GM21737 (cell line): ENCODE data around the gene FARP1.

ENCODE experiments used
- ATAC-seq: cut with Tn5 transposase; IDR thresholded peaks from one replicate; pipeline ENCODE4 v1.9.1; 2021; ENCODE audit warnings: mild to moderate bottlenecking, moderate library complexity; ENCODE audit not compliant: unreplicated experiment

FARP1 gene

DNA sequence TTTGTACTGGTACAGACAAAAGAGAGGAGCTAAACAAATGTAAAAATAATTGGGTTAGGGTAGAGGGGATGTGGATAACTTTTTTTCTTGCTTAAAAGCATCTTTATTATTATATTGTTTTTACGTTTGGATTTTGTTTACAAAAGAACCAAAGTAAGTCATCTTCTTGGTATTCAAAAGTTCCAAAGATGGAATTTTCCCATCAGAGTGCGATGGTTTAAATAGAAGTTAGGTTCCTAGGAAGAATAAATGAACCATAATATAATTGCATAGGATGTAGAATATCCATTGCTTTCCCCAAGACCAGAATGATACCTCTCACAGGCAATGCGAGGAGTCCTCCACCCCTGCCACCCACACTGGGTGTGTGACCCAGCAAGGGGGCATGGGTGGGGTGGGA, 133.6 kb downstream of the FARP1 start:
- ATAC-seq, result no peak

DNA sequence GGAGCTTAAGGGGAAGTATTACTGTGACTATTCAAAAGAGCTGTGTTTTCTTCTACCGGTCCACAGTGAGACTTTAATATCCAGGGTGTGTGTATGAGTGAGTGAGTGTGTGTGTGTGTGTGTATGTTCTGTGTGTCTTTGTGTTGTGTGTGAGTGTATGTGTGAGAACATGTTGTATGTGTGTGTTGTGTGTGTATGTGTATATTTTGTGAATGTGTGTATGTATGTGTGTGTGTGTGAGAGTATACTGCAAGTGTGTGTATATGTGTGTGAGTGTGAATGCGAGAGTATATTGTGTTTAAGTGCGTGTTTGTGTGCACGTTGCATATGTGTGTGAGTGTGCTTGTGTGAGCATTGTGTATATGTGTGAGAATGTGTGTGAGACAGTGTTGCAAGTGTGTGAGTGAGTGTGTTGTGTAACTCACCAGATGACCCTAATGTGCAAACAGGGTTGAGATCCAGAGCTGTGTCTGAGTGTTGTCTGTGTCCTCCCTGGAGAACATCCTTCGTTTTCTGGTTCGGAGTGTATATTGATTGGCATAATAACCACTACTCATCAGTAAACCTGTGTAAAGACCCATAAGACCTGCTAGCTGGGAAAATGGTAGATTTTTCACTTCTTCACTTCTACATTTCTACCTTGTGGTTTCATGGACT, 135.3 kb downstream of the FARP1 start:
- no peak for ATAC-seq

DNA sequence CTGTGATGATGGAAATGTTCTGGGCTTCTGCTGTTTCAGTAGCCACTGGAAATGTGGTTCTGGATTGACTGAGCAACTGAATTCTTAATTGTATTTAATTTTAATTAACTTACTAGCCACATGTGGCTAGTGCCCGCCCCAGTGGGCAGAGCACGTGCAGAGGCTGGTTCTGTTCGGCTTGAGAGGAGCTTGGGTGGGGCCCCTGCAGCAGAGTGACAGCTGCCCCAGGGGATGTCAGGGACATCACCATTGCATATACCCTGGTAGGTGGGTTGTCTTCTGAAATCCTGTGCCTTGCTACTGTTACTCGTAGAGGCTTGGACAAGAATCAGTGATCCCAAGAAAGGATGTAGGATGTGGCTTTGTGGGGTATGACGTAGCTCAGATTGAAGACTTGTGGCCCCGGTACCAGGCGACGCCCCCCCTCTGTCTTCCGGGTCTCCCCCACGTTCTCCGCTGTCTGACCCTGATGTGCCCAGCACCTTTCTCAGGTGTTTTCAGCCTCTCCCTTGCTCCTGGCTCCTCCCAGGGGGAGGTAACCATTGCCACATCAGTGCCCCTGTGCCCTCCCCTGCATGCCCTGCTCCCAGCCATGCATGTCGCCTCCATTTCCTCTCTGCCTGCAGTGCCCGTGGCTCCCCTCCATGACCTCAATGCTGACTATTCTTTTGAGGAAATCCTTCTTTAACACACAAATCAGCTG, 136.7 kb downstream of the FARP1 start:
- ATAC-seq, result peak; percentile 76

DNA sequence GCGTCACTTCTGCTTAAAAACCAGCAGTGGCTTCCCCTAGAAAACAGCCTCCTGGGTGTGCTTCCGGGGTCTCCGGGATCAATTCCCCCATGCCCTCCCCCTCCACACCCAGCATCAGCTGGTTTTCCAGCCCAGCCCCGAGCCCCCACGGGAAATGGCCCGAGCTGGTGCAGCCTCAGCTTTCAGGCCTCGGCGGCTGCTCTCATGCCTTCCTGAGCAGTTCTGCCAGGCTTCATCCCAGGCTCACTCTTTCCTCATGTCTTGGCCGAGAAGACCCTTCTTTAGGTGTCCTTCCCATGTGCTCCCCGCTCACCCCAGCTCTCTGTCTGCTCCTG, 137.2 kb downstream of the FARP1 start:
- ATAC-seq, result no peak

DNA sequence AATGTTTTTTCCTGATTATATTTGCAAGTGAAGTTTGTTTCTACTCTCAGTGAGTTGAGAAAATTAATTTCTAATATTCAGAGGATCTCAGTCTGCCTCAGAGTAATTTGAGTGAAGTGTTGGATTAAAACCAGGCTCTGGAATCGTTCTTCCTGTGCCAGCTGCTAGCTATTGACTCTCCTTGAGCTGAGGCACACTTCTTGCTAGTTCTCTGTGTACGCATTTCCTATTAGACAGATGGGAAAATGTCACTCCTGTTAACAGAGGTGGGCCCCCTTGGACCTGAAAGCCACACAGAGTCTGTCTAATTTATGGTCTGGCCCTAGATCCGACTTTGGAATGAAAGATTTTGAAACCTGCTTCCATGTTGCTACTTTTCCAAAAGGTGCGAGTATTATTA, 141.8 kb downstream of the FARP1 start:
- no peak for ATAC-seq

DNA sequence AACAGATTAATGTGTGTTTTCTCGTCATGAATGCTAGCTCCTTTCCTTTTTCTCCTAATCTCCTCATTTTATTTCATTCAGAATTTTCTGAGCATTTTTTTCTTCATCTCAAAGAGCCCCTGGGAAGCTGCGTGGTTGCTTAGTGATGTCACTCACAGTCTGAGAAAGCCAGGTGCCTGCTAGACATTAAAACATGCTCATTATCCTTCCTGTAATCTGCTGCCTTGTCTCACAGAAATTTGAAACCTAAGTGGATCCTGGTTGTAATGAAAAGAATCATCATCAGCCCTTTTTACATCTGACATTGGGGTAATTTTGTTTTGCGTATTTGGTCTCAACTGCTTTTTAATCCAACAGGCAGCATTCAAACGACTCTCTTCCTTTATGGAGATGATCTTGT, 142.4 kb downstream of the FARP1 start:
- ATAC-seq, result no peak

DNA sequence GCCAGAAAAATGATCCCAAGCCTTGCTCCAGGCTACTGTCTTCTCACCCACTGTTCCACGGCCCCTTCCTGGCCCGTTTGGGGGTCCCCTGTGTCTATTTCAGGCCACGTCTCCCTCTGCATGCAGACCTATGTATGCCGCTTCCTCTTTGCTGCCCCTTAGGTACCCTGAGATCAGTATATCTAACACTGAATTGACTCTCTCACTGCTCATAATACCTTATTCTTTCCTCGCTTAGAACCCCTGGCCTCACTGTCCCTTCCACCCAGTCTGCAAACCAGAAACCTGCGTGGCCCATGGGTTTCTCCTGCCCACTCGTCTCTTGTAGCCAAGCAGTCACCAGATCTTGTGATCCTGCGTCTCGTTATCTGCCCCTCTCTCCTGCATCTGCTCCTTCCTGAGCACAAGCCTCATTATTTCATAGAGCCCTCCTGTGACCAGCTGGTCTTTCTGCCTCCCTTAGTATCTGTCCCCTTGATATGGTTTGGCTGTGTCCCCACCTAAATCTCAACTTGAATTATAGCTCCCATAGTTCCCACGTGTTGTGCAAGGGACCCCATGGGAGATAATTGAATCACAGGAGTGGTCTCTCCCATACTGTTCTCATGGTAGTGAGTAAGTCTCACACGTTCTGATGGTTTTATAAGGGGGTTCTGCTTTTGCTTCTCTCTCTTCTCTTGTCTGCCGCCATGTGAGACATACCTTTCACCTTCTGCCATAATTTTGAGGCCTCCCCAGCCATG, 143.1 kb downstream of the FARP1 start:
- no peak for ATAC-seq

DNA sequence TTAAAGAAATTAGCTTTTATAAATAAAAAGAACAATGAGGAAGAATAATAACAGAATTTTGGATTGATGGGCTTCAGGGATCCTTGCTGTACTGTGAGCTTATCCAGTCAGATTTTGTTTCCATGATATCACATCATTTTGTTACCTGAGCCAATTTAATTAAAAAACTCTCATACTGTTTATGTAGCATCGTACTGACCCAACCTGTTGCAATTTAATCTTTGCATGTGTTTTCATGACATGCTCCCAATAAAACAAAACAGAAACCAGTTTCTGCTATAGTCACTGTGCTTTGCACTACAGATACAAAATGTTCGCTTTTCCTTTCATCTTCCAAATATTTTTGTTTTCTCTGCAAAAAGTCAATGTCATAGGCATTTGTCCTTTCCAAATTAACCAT, 143.9 kb downstream of the FARP1 start:
- ATAC-seq, result no peak

DNA sequence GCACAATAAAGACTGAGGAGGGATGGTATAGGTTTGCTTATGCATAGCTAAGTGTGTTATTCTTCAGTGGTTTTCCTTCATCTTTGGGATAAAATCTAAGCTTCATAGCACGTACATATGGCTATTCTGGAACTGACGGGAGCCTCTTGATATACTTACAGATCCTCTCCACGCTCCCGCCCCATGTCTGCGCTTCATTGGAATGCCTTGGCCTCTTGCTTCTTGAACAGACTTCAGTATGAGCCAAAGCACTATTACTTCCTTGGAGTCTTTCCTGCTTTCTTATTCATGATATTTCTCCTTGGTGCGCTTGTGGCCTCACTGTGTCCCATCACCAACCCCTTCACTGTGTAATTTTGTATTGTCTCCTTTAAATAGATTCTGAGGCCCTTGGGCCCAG, 145.3 kb downstream of the FARP1 start:
- no peak for ATAC-seq

DNA sequence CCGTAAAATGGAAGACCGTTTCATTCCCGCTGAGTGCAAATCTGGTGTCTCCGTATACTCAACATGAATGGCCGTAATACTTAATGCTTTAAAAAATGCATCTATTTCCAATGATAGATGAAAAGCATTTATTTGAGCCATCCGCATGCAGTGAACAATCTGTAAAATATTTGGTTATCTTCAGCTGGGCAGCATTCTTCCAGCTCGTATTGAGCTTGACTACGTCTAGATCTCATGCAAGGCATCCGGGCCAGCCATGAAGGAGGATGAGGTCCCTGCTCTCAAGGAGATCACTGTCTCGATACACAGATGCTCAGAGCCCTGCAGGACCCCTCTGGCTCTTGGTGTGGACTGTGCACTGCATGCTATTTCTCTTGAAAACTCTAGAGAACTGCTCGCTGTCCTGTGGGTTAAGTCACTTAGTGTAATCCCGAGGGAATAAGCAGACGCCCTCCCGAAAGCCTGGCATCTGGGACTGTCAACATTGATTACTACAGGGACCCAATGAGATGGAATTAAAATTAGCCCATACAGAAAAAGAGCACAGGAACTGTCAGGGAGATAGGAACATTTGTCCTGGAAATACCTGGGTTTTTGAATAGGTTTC, 146.5 kb downstream of the FARP1 start:
- ATAC-seq, result no peak

DNA sequence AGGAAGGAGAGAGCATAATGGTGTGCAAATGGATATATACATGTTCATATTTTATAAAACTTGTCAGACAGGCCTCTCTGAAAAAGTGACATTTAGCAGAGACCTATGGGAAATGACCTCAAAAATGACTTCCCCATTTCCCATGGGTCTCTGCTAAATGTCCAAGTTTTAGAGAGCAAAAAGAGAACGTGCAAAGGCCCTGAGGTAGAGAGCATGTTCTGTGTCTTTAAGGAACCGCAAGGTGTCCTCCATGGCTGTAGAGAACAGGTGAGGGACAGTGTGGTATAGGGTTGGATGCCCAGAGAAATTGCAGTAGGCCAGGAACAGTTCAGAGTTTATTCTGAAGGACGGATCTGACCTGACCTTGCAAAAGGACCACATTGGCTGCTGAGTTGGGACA, 147.4 kb downstream of the FARP1 start:
- ATAC-seq, result no peak

DNA sequence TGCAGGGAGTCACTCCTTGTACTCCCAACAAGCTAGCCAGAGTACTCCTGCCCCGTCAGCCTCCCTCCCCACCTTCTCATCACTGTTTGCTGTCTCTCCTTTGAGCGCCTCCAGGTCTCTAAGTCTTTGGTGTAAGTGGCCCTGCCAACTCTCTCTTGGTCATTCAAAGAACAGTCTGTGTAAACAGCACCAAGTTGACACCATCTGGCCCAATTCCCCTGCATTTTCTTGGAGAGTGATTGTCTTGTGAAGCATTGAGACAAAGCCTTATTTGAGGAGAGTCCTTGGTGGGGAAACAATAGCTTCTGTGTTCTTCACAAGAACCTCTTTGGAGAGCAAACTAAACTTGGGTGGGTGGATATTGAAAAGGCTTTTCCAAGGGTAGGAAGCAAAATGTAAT, 148.8 kb downstream of the FARP1 start:
- no peak for ATAC-seq

DNA sequence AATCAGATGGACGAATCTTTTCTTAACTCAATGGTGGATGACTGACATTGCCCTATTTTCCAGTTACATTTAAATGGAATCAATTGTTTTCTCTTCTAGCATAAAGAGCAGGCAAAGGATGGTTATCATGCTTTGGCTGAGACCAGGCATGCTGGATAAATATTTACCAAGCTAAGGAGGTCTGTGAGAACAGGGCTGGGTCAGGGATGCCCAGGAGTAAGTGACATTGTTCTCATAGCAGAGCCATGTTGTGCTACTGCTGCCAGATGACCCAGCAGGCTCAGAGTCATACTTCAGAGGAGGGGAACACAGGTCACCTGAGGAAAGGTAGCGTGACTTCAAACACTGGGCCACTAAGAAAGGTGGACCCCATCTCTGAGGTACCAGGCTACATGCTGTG, 150.2 kb downstream of the FARP1 start:
- no peak for ATAC-seq

DNA sequence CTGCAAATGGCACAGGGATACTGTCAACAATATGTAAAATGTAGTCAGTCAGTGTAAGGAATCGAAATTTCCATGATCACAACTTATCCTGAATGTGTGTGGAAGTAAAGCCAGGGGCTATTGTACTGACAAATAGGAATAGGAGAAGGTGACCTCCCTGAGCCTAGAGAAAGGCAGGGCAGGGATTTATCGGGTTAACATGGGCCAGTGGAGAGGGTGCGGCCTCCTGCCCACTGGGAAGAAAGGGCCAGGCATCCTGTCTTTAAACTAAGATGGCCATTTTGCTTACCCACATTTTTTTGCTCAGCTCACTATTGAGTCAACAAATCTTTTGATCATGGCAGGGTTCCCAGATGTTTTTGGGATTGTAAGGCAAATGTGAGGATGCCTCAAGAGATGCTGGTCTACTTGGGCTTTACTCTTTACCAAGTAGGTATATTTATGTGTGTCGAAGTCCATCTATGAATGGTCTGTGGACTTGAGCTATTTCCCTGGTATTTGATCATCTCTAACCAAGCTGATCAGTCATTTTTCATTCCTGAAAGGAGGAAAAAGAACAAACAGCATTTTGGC, 150.8 kb downstream of the FARP1 start:
- ATAC-seq, result no peak

DNA sequence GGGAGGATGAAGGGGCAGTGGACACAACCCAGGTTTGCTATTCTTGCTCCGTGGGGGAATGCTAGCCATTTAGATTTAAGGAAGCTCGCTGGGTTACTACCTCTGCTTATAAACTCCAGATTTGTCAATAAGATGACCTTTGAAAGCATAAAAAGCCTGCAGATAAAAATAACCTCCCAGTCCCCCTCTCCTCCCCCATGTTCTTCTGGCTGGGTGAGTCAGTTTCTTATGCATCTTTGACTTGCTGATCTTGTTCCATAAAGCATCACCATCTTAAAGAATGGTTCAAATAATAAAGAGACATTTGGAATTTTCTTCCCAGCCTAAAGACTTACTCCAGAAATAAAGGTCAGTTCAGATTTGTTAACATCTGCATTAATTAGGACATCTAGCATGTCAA, 152.5 kb downstream of the FARP1 start:
- no peak for ATAC-seq

DNA sequence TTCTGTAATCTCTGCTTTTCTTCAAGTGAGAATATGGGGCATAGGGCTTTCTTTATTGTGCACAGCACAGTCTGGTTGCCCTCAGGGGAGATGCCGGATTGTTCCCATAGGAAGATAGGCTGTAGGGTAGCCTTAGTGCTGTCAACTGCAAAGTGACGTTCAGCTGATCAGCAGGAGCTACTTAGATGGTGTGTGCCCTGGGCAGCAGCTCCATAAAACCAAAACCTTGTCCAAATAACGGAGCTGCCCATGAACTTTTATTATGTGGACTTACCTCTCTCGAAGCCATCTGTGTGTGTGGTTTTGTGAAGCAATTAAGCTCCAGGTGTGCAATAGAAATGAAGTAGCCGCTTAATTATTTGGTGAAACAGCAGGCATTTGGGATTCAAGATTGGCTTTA, 154.2 kb downstream of the FARP1 start:
- no peak for ATAC-seq

DNA sequence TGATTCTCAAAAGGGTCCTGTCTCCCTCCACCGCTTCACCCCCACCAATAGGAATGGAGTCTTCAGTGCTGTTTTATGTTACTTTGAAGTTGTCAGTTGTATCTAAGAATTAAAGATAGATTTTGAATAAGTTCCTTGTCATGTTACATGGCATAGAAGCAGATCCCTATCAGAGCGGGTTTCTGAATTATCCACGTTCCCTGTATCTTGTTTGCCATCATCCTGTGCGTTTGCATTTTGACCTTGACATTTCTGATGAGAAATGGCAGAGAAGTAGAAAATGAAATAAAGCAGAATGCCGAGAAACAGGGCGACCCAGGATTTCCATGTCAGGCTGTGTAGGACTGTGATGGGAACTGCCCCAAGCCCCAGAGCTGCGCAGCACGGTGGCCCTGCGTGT, 154.9 kb downstream of the FARP1 start:
- ATAC-seq, result no peak

DNA sequence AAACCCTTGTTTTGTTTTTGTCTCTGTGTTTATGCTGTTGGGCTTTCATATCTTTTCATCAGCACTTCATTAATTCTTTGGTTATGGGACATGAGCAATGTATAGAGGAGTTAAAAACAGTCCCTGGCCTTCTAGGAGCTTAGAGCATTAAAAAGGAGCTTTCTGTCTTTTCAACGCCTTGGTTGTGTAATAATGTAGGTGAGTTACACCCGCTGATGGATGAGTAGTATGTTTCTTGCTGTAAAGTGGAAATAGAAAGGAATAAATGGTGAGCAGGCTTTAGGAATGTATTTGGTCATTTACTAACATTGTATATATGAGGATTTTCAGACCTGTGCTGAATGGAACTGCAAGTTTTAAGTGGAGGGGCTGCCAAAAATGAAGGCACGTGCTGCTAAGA, 155.7 kb downstream of the FARP1 start:
- no peak for ATAC-seq

DNA sequence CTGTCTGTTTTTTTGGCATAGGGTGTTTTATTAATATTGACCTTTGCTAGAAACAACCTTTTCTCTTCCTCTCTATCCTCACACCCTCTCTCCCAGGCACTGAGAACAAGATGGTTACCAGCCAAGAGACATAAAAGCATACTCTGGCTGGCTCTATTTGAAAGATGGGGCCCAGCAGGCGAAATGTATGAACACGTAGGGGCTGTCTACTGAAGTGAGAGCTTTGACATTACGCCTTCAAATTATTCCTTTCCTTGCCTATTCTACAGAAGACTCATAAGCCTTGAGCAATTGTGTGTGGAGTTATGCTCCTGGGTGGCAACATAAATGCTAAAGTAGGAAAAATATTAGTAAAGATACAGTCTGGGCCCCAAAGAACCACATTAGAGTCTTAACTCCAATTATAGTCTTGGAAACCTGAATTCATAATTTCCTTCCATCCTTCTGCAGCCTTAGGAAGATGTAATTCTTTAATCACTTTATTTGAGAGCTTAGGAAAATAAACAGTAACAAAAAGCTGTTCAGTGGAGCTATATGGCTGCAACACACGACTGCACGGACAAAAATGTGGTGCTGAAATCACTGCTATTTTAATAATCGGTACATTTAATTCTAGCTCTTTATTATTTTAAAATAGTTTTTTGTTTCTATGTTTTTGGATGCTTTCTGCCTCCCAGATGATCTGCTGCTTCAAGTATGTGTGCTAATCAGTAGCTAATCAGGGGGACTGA, 156.5 kb downstream of the FARP1 start:
- no peak for ATAC-seq

DNA sequence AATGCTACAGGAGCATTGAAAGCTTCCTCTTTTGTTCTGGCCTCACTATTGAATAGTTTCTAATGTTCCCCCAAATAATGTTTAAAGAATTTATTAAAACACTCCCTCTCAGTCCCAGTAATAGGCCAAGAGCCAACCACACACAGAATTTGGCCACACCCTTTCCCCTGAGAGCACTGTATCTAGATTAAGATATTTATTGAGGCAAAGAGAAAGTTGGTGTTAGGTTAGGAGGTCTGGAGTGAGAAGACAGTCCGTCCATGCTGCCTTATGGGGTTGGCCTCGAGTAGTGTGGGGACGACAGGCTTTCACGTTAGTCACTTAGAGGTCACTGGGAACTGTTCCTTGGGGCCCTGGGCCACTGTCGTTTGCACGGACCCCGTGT, 157.1 kb downstream of the FARP1 start:
- no peak for ATAC-seq
